Mammary epithelial cell (primary cell): ENCODE results near the gene PRKCA.

Experiments used
- EZH2 ChIP-seq: IDR thresholded peaks from 2 replicates; pipeline ENCODE4 v1.6.1; 2012; ENCODE audit warnings: low read length, inconsistent platforms, borderline replicate concordance
- TF ChIP-seq, protein P1 (sequence below), 2 donors: IDR thresholded peaks in 1 of 2; conservative IDR thresholded peaks in 1 of 2; 2 replicates each; pipeline ENCODE4 v1.5.1; 2011 to 2012; ENCODE audit warnings: inconsistent platforms in 2 of 2, low read length in 2 of 2, mild to moderate bottlenecking in 2 of 2, control low read depth in 1 of 2, low read depth in 1 of 2; ENCODE audit not compliant: insufficient read depth in 1 of 2; ENCODE audit errors: extremely low read depth in 1 of 2

DNA sequence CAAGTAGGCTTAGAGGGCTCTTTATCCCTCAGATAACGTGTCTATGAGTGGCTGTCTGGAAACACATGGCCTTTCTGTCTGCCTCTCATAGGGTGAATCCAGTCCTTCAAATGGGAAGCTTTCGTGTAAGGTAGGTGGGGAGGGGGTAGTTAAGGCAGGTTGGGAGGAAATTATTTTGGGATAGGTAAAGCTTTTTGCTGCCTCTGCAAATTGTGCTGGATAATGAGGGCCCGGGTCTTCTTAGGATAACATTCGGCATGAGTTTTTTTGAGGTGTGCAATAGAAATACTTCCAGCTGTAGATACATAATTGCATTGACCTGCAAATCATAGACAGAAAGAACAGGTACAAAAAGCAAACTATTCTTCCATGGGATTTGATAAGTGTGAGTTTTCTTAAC, 189.7 kb downstream of the PRKCA start:
- TF ChIP-seq, protein P1, sequence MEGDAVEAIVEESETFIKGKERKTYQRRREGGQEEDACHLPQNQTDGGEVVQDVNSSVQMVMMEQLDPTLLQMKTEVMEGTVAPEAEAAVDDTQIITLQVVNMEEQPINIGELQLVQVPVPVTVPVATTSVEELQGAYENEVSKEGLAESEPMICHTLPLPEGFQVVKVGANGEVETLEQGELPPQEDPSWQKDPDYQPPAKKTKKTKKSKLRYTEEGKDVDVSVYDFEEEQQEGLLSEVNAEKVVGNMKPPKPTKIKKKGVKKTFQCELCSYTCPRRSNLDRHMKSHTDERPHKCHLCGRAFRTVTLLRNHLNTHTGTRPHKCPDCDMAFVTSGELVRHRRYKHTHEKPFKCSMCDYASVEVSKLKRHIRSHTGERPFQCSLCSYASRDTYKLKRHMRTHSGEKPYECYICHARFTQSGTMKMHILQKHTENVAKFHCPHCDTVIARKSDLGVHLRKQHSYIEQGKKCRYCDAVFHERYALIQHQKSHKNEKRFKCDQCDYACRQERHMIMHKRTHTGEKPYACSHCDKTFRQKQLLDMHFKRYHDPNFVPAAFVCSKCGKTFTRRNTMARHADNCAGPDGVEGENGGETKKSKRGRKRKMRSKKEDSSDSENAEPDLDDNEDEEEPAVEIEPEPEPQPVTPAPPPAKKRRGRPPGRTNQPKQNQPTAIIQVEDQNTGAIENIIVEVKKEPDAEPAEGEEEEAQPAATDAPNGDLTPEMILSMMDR (conservative IDR thresholded peaks at IDR 0.05 in 1 of 2, IDR thresholded peaks at IDR 0.05 in 1 of 2; ENCODE audit: extremely low read depth in 1 of 2, insufficient read depth in 1 of 2, low read depth in 1 of 2, low read length in 2 of 2): no peak
- TF ChIP-seq EZH2: no peak
